Uterus (tissue), 2 donors: ENCODE measurements around the gene RORB.

Experiments used
- CTCF ChIP-seq, 4 experiments: fragments of 200-600 bp in 2 of 4; fragments of 450-650 bp in 2 of 4; sonication (generic) in 2 of 4; IDR thresholded peaks; one replicate each; pipeline ENCODE4 v1.5.1; 2016 to 2019; ENCODE audit warnings: antibody characterized with exemption in 4 of 4, mild to moderate bottlenecking in 2 of 4, moderate library complexity in 1 of 4
- POLR2A ChIP-seq, 2 donors: fragments of 450-650 bp; IDR thresholded peaks; one replicate each; pipeline ENCODE4 v1.6.1; 2016; ENCODE audit warnings: antibody characterized with exemption in 2 of 2, mild to moderate bottlenecking in 1 of 2, moderate library complexity in 1 of 2

GRCh38 chr9:74577956-74578355, 80.8 kb downstream of the RORB start:
- TF ChIP-seq CTCF (IDR thresholded peaks at IDR 0.05) (no peak), POLR2A (IDR thresholded peaks at IDR 0.05) (no peak)
